Fibroblast of lung (primary cell): ENCODE measurements around the gene STAB2. TPM values are rescaled to one million over a fixed set of nuclear protein-coding genes. Genes with fewer than 3 reads are reported as not detected.

Source experiments
- DNase-seq, 2 donors: peaks; one replicate each; pipeline versions ENCODE4 v3.0.0 to v3.0.0-alpha.2; 2010; ENCODE audit warnings: low read depth in 2 of 2
- H2AFZ ChIP-seq: 2 replicates; pipeline ENCODE4 v1.5.1; 2012; ENCODE audit warnings: low read length, control low read depth, inconsistent platforms
- H3K27ac ChIP-seq: 2 replicates; pipeline ENCODE4 v1.5.1; 2011; ENCODE audit warnings: low read length, control low read depth; ENCODE audit not compliant: insufficient read depth
- H3K27me3 ChIP-seq: 2 replicates; pipeline ENCODE4 v1.5.1; 2011; ENCODE audit warnings: mild to moderate bottlenecking, low read length; ENCODE audit not compliant: control insufficient read depth, insufficient read depth
- H3K36me3 ChIP-seq: 2 replicates; pipeline ENCODE4 v1.5.1; 2011; ENCODE audit warnings: low read length; ENCODE audit not compliant: control insufficient read depth, insufficient read depth
- H3K4me1 ChIP-seq: 2 replicates; pipeline ENCODE4 v1.5.1; 2011; ENCODE audit warnings: low read length; ENCODE audit not compliant: control insufficient read depth, insufficient read depth; ENCODE audit errors: extremely low read depth
- H3K4me2 ChIP-seq: 2 replicates; pipeline ENCODE4 v1.5.1; 2011; ENCODE audit warnings: low read length, control low read depth; ENCODE audit not compliant: insufficient read depth; ENCODE audit errors: extremely low read depth
- H3K4me3 ChIP-seq, 4 experiments: fragments of 200-600 bp in 1 of 4; sonication (generic) in 1 of 4; replicated peaks in 1 of 4; 2 replicates each; pipeline ENCODE4 v1.5.1; 2011 to 2016; ENCODE audit warnings: low read length in 4 of 4, low read depth in 3 of 4, mild to moderate bottlenecking in 3 of 4, control low read depth in 2 of 4, inconsistent platforms in 1 of 4, mixed read lengths in 1 of 4; ENCODE audit not compliant: insufficient read depth in 1 of 4; ENCODE audit errors: control extremely low read depth in 1 of 4
- H3K79me2 ChIP-seq: 2 replicates; pipeline ENCODE4 v1.5.1; 2012; ENCODE audit warnings: mild to moderate bottlenecking, low read length, inconsistent platforms; ENCODE audit not compliant: control insufficient read depth, insufficient read depth
- H3K9ac ChIP-seq: 2 replicates; pipeline ENCODE4 v1.5.1; 2011; ENCODE audit warnings: mild to moderate bottlenecking, low read length, control low read depth; ENCODE audit not compliant: insufficient read depth
- H3K9me3 ChIP-seq: 2 replicates; pipeline ENCODE4 v1.5.1; 2012; ENCODE audit warnings: low read depth, low read length; ENCODE audit not compliant: control insufficient read depth, insufficient read depth
- H4K20me1 ChIP-seq: 2 replicates; pipeline ENCODE4 v1.5.1; 2011; ENCODE audit warnings: low read length; ENCODE audit not compliant: control insufficient read depth, insufficient read depth; ENCODE audit errors: extremely low read depth
- CTCF ChIP-seq, 2 donors: IDR thresholded peaks in 1 of 2; conservative IDR thresholded peaks in 1 of 2; 1 replicate in 1 of 2; 2 replicates in 1 of 2; pipeline ENCODE4 v1.5.1; 2011 to 2012; ENCODE audit warnings: low read length in 2 of 2, control low read depth in 1 of 2, inconsistent platforms in 1 of 2, low read depth in 1 of 2, mild to moderate bottlenecking in 1 of 2
- EZH2 ChIP-seq: IDR thresholded peaks from 2 replicates; pipeline ENCODE4 v1.5.1; 2012; ENCODE audit warnings: low read length, control low read depth, mild to moderate bottlenecking; ENCODE audit errors: missing control alignments
- polyA plus RNA-seq, 2 donors: library from polyadenylated mRNA; depleted of rRNA in 1 of 2; stranded (reverse) in 1 of 2; unstranded in 1 of 2; fragments of >200 nt; gene quantifications; 2 replicates each; pipeline ENCODE4 v1.2.1, GENCODE V29; 2011 to 2012; ENCODE audit warnings: missing spikeins in 1 of 2
- total RNA-seq: library from RNA; depleted of rRNA; stranded (reverse); fragments of >200 nt; gene quantifications from 2 replicates; pipeline ENCODE4 v1.2.1, GENCODE V29; 2014

The STAB2 gene
- total and polyA plus RNA-seq, 2 donors (not counting 1 experiment from before 2014, with no cell fraction given): not detected

- Histone ChIP-seq H2AFZ (no peak overlapping the region), H3K4me1 (no peaks in the 10 kb centered on the region), H3K36me3 (no peaks in the 10 kb centered on the region), H3K4me3 (no peak overlapping the region), H4K20me1 (no peaks in the 10 kb centered on the region), H3K4me2 (no peak overlapping the region), H3K27ac (no peak overlapping the region), H3K79me2 (no peaks in the 10 kb centered on the region), H3K9me3 (no peaks in the 10 kb centered on the region), H3K27me3 (no peaks in the 10 kb centered on the region), H3K9ac (no peak overlapping the region)
- no peak for DNase-seq
- TF ChIP-seq CTCF (conservative IDR thresholded peaks at IDR 0.05 in 1 of 2, IDR thresholded peaks at IDR 0.05 in 1 of 2; ENCODE audit: low read depth in 1 of 2, low read length in 2 of 2) (no peak), EZH2 (no peak)
Measured at GRCh38 chr12:103540319-103540718, 46.8 kb upstream of the STAB2 start.

GRCh38 chr12:103542078-103542477 is 45.0 kb upstream of the STAB2 start:
- H3K79me2 ChIP-seq: no peaks in the 10 kb centered on the region
- no peak overlapping the region for H3K4me3 ChIP-seq
- H3K36me3 ChIP-seq: no peaks in the 10 kb centered on the region
- H3K9me3 ChIP-seq: no peaks in the 10 kb centered on the region
- TF ChIP-seq EZH2: no peak
- no peak for TF ChIP-seq CTCF (conservative IDR thresholded peaks at IDR 0.05 in 1 of 2, IDR thresholded peaks at IDR 0.05 in 1 of 2; ENCODE audit: low read depth in 1 of 2, low read length in 2 of 2)
- no peak for DNase-seq
- no peak overlapping the region for H3K27ac ChIP-seq
- H3K4me2 ChIP-seq: no peak overlapping the region
- no peaks in the 10 kb centered on the region for H3K27me3 ChIP-seq
- no peak overlapping the region for H3K9ac ChIP-seq
- H2AFZ ChIP-seq: no peak overlapping the region
- H3K4me1 ChIP-seq: no peaks in the 10 kb centered on the region
- no peaks in the 10 kb centered on the region for H4K20me1 ChIP-seq

- no peak for DNase-seq
- Histone ChIP-seq H3K27me3 (no peaks in the 10 kb centered on the region), H3K9me3 (no peaks in the 10 kb centered on the region), H3K9ac (no peak overlapping the region), H4K20me1 (no peaks in the 10 kb centered on the region), H3K4me3 (no peak overlapping the region), H3K4me2 (no peak overlapping the region), H3K79me2 (no peaks in the 10 kb centered on the region), H2AFZ (no peak overlapping the region), H3K36me3 (no peaks in the 10 kb centered on the region), H3K4me1 (no peaks in the 10 kb centered on the region), H3K27ac (no peak overlapping the region)
- no peak for TF ChIP-seq CTCF (conservative IDR thresholded peaks at IDR 0.05 in 1 of 2, IDR thresholded peaks at IDR 0.05 in 1 of 2; ENCODE audit: low read depth in 1 of 2, low read length in 2 of 2)
- TF ChIP-seq EZH2: no peak
Measured at GRCh38 chr12:103546959-103547358, 40.1 kb upstream of the STAB2 start.
